Measurements from ENCODE around the gene CD59.

GRCh38 chr11:33695051-33695566, 41.1 kb downstream of the CD59 start:
- no peak for TF ChIP-seq CTCF (IDR thresholded peaks at IDR 0.05 in 4 of 5, conservative IDR thresholded peaks at IDR 0.05 in 1 of 5)
- no peak for TF ChIP-seq POLR2A (IDR thresholded peaks at IDR 0.05)
